Measurements from ENCODE around the gene USHBP1. TPM values are rescaled to one million over a fixed set of nuclear protein-coding genes. Genes with fewer than 3 reads are reported as not detected.

USHBP1 gene
- total and polyA plus RNA-seq, 2 of the 13 experiments (the other 11 are each of a cell fraction or from before 2014, with no cell fraction given): 0.15 to 1.5 TPM

DNA sequence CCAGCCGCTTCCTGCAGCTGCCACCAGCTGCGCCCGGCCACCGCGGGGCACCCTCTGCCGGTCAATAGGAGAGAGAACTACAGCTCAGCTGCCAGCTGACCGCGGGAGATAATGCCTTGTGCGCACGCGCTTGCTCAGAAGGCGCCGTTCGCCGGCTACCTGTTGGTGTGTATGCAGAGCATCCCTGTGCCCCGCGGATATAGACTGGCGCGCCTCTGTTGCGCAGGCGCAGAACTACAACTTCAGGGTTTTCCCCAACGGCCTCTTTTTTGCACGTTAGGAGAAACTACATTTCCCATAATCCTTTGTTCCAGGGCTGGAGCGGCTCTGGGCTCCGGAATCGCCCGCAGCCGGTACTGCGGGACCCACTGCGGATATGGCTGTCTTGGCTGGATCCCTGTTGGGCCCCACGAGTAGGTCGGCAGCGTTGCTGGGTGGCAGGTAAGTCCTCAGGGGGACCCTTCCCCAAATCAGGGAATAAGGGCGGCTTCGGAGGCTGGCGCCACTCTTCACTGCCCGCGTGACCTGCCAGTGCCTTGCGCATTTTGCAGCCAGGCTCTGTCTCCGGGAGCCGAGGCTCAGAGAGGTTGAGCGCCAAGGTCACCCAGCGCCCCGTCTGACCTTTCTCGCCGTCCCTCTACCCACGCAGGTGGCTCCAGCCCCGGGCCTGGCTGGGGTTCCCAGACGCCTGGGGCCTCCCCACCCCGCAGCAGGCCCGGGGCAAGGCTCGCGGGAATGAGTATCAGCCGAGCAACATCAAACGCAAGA, 41.2 kb upstream of the USHBP1 start, which contains the start of gene MRPL34 (continued):
- TF ChIP-seq GTF3A (CRISPR knock-in tag; conservative IDR thresholded peaks at IDR 0.05): 0 out of 2 replicates have a peak, but pooled peaks have one; percentile 21
- peak; percentile 47 for TF ChIP-seq U2AF1 (optimal IDR thresholded peaks at IDR 0.05; ENCODE audit: low read depth, low read length)
- TF ChIP-seq, protein P1, sequence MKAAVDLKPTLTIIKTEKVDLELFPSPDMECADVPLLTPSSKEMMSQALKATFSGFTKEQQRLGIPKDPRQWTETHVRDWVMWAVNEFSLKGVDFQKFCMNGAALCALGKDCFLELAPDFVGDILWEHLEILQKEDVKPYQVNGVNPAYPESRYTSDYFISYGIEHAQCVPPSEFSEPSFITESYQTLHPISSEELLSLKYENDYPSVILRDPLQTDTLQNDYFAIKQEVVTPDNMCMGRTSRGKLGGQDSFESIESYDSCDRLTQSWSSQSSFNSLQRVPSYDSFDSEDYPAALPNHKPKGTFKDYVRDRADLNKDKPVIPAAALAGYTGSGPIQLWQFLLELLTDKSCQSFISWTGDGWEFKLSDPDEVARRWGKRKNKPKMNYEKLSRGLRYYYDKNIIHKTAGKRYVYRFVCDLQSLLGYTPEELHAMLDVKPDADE (CRISPR knock-in tag; IDR thresholded peaks at IDR 0.05): no peak
- TF ChIP-seq NFIC (IDR thresholded peaks at IDR 0.05; ENCODE audit: low read length): no peak
- TF ChIP-seq ZNF572 (CRISPR knock-in tag; IDR thresholded peaks at IDR 0.05): no peak
- TF ChIP-seq HNRNPLL (IDR thresholded peaks at IDR 0.05; ENCODE audit: low read depth, low read length, poor library complexity, severe bottlenecking): peak; percentile 78
- TF ChIP-seq SNAPC2 (CRISPR knock-in tag; IDR thresholded peaks at IDR 0.05): peak; percentile 37; the same call in 1 of the 2 replicates
- 0 out of 2 replicates have a peak, but pooled peaks have one; percentile 15 for TF ChIP-seq USF2 (IDR thresholded peaks at IDR 0.05; ENCODE audit: low read depth, low read length)
- TF ChIP-seq USF2 (CRISPR knock-in tag; IDR thresholded peaks at IDR 0.05; ENCODE audit: borderline replicate concordance): no peak; the same call in 1 of the 2 replicates
- peak; percentile 91 for TF ChIP-seq ARID4A (CRISPR knock-in tag; IDR thresholded peaks at IDR 0.05; ENCODE audit: borderline replicate concordance)
- peak; percentile 71; the same call in 1 of the 2 replicates for TF ChIP-seq ELF1 (CRISPR knock-in tag; IDR thresholded peaks at IDR 0.05)
- peak; percentile 53; the same call in 1 of the 2 replicates for TF ChIP-seq NCOA2 (CRISPR knock-in tag; IDR thresholded peaks at IDR 0.05)
- 0 out of 2 replicates have a peak, but pooled peaks have one; percentile 69 for TF ChIP-seq ZNF343 (CRISPR knock-in tag; IDR thresholded peaks at IDR 0.05)
- TF ChIP-seq GFI1 (CRISPR knock-in tag; IDR thresholded peaks at IDR 0.05; ENCODE audit: borderline replicate concordance): 0 out of 2 replicates have a peak, but pooled peaks have one; percentile 9
- TF ChIP-seq, protein P2, sequence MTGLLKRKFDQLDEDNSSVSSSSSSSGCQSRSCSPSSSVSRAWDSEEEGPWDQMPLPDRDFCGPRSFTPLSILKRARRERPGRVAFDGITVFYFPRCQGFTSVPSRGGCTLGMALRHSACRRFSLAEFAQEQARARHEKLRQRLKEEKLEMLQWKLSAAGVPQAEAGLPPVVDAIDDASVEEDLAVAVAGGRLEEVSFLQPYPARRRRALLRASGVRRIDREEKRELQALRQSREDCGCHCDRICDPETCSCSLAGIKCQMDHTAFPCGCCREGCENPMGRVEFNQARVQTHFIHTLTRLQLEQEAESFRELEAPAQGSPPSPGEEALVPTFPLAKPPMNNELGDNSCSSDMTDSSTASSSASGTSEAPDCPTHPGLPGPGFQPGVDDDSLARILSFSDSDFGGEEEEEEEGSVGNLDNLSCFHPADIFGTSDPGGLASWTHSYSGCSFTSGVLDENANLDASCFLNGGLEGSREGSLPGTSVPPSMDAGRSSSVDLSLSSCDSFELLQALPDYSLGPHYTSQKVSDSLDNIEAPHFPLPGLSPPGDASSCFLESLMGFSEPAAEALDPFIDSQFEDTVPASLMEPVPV (CRISPR knock-in tag; IDR thresholded peaks at IDR 0.05): peak; percentile 84; the same call in 1 of the 2 replicates
- TF ChIP-seq MAX (IDR thresholded peaks at IDR 0.05): peak; percentile 66; the same call in 1 of the 2 replicates
- TF ChIP-seq CREB3 (CRISPR knock-in tag; IDR thresholded peaks at IDR 0.05): no peak; the same call in 1 of the 2 replicates
- no peak for TF ChIP-seq KDM1A (CRISPR knock-in tag; IDR thresholded peaks at IDR 0.05)

All from HepG2 (cell line).